NT2/D1 (cell line): ENCODE measurements around the gene ETHE1.
"Not testable (repeated sequence)": the region's sequence is repeated elsewhere in the genome, so short reads cannot be mapped to it uniquely, and the experiment has no call there.

ENCODE experiments used
- DNase-seq: peaks from one replicate; pipeline ENCODE4 v3.0.0-alpha.2; 2011; ENCODE audit warnings: low read depth, low spot score
- H3K27me3 ChIP-seq: 2 replicates; pipeline ENCODE4 v1.6.0; 2011; ENCODE audit warnings: mild to moderate bottlenecking; ENCODE audit not compliant: insufficient read length, insufficient read depth
- H3K36me3 ChIP-seq: 2 replicates; pipeline ENCODE4 v1.6.1; 2011; ENCODE audit warnings: mild to moderate bottlenecking, low read length, mixed read lengths; ENCODE audit not compliant: insufficient read depth, insufficient read length
- H3K4me1 ChIP-seq: 2 replicates; pipeline ENCODE4 v1.5.1; 2011; ENCODE audit not compliant: insufficient read depth, insufficient read length
- H3K4me3 ChIP-seq: 2 replicates; pipeline ENCODE4 v1.5.1; 2011; ENCODE audit warnings: low read depth; ENCODE audit not compliant: insufficient read length
- H3K9ac ChIP-seq: 2 replicates; pipeline ENCODE4 v1.6.0; 2011; ENCODE audit warnings: low read depth; ENCODE audit not compliant: insufficient read length
- H3K9me3 ChIP-seq: 2 replicates; pipeline ENCODE4 v1.5.1; 2011; ENCODE audit warnings: mild to moderate bottlenecking, low read length; ENCODE audit not compliant: insufficient read depth
- SUZ12 ChIP-seq: IDR thresholded peaks from 2 replicates; pipeline ENCODE4 v1.6.1; 2011; ENCODE audit not compliant: insufficient read length, insufficient read depth; ENCODE audit errors: extremely low read depth
- YY1 ChIP-seq: IDR thresholded peaks from 2 replicates; pipeline ENCODE4 v1.6.1; 2011; ENCODE audit not compliant: insufficient read length, insufficient read depth
- ZNF274 ChIP-seq: IDR thresholded peaks from 2 replicates; pipeline ENCODE4 v1.6.1; 2011; ENCODE audit warnings: mild to moderate bottlenecking, low read depth, low read length

ETHE1 gene

DNA sequence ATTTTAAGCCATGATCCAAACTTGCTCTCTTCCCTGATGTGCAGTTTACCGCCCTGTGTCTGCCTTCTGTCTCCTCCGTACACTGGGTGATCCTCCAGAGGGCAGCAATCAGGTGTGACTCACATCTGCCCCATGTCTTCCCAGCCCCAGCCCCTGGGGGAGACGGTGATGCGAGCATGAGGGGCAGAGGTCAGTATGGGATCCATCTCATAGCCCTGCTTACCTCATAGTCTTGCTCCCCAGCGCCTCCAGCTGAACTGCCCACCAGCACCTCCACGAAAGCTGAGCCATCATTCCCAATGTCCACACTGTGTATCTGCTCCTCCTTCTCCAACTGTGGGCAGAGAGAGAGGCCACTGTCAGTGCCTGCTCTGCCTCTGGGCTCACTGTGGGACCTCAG lies 33.7 kb upstream of the ETHE1 start:
- H3K9me3 ChIP-seq: no peaks in the 10 kb centered on the region
- TF ChIP-seq ZNF274 (no peak), SUZ12 (no peak), YY1 (no peak)
- no peak overlapping the region for H3K4me3 ChIP-seq
- H3K4me1 ChIP-seq: peaks cover 4% of the 10 kb centered on the region
- H3K9ac ChIP-seq: no peak overlapping the region
- peaks cover 32% of the 10 kb centered on the region for H3K36me3 ChIP-seq
- no peaks in the 10 kb centered on the region for H3K27me3 ChIP-seq
- no peak for DNase-seq

DNA sequence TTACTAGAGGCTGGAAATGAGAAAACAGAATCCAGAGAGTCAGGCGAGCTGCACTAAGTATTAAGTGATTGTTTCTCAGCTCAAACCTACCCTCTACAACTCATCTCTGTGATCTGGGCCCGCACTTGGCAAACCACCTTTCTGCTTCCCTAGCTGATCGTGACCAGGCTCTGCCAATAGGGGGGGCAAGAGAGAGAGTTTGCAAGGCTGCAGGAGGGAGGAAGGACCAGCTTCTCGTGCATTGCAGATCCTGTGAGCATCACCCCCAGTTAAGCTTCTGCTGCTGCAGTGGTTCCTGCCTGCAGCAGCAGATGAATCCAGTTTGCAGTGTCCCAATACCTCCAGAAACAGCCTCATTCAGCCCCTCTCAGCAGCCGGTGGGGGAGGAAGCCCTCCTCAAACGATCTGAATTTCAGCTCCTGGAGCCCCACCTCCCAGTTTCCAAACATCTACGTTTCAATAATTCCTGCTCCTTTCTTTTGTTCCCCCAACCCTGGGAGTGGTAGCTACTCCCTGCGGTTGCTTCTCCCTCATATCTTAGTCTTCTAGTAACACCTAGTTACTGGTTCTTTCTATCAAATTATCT lies 28.3 kb upstream of the ETHE1 start:
- TF ChIP-seq ZNF274: no peak

DNA sequence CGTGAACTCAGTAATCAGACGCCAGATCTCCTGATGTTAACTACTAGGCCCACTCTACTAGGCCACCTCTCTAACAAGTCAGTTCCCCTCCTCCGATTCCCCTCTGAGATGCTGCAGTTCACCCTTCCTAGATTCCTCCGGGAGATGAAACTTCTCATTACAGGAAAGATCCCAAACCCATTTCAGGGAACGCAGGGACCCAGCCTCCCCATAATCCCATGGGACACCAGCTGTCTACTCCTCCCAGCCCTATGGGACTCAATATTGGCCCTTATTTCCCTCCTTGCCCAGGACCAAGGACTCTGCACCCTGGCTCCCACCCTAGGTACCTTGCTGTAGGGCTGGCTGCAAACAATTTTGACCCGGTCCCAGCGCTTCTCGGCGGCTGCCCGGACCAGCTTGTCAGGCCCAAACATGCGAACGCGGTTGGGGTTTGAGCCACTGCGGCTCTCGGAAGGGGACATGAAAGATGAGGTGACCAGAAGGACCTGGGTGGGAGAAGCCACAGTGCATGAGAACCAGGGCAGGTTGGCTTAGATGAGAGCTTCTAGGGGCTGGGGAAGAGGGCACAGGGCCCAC lies 27.4 kb upstream of the ETHE1 start:
- Histone ChIP-seq H3K9ac (no peak overlapping the region), H3K9me3 (no peaks in the 10 kb centered on the region), H3K4me3 (no peak overlapping the region), H3K36me3 (peaks cover 51% of the 10 kb centered on the region), H3K27me3 (no peaks in the 10 kb centered on the region), H3K4me1 (no peaks in the 10 kb centered on the region)
- DNase-seq: no peak
- no peak for TF ChIP-seq ZNF274
- TF ChIP-seq SUZ12: no peak
- TF ChIP-seq YY1: no peak

More for the DNA sequence above, 28.3 kb upstream of the ETHE1 start:
- H3K4me3 ChIP-seq: no peak overlapping the region
- H3K9ac ChIP-seq: no peak overlapping the region
- no peaks in the 10 kb centered on the region for H3K9me3 ChIP-seq
- H3K27me3 ChIP-seq: no peaks in the 10 kb centered on the region
- peaks cover 51% of the 10 kb centered on the region for H3K36me3 ChIP-seq
- H3K4me1 ChIP-seq: no peaks in the 10 kb centered on the region
- DNase-seq: peak; percentile 70

DNA sequence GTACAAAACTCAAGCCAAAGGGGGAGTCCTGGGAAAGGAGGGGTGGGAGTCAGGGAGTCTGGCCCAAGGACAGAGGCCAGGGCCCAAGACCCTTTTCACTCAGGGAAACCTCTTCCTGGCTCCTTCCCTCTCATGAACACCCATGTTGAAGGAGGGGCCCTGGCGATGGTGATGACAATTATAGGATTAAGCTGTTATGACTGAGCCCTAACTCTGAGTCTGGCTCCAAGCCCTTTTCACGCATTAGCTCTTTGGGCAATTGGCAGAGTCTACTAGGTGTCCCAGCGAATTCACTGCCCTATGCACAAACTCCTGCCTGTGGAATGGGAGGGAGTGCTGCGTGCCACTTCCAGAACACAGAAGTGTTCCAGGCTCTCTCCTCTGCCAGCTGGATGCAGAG lies 26.7 kb upstream of the ETHE1 start:
- no peak overlapping the region for H3K4me3 ChIP-seq
- H3K4me1 ChIP-seq: no peaks in the 10 kb centered on the region
- DNase-seq: no peak
- H3K27me3 ChIP-seq: no peaks in the 10 kb centered on the region
- H3K36me3 ChIP-seq: peaks cover 52% of the 10 kb centered on the region
- TF ChIP-seq SUZ12: no peak
- TF ChIP-seq ZNF274: no peak
- no peak for TF ChIP-seq YY1
- H3K9ac ChIP-seq: no peak overlapping the region
- H3K9me3 ChIP-seq: no peaks in the 10 kb centered on the region

DNA sequence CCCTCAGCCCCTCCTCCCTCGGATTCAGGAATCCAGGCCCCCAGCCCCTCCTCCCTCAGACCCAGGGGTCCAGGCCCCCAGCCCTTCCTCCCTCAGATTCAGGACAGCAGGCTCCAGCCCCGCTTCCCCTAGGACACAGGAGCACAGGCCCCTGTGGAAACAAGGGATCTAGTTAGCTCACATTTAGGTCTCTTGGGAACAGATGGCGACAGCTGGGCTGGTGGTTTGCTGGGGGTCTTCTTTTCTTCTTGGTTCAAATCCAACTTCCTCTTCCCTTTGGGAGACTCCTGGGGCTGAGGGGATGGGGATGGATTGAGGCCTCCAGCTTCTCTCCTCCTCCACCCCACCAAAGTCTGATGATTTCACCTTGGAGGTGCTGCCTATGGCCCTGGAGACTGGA lies 25.6 kb upstream of the ETHE1 start:
- no peaks in the 10 kb centered on the region for H3K4me1 ChIP-seq
- H3K27me3 ChIP-seq: no peaks in the 10 kb centered on the region
- H3K9ac ChIP-seq: no peak overlapping the region
- no peak overlapping the region for H3K4me3 ChIP-seq
- H3K9me3 ChIP-seq: no peaks in the 10 kb centered on the region
- no peak for DNase-seq
- no peak for TF ChIP-seq SUZ12
- no peak for TF ChIP-seq ZNF274
- TF ChIP-seq YY1: no peak
- H3K36me3 ChIP-seq: peaks cover 50% of the 10 kb centered on the region

DNA sequence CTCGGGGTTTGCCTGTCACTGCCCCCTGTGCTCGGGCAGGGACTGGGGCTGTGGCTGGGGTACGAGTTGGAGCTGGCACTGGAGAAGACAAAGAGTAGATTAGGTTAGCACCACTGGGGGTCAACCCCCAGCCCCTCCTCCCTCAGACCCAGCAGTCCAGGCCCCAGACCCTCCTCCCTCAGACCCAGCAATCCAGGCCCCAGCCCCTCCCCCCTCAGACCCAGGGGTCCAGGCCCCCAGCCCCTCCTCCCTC lies 25.1 kb upstream of the ETHE1 start:
- Histone ChIP-seq H3K36me3 (peaks cover 50% of the 10 kb centered on the region), H3K9ac (no peak overlapping the region), H3K4me3 (no peak overlapping the region), H3K4me1 (no peaks in the 10 kb centered on the region), H3K9me3 (no peaks in the 10 kb centered on the region), H3K27me3 (no peaks in the 10 kb centered on the region)
- no peak for DNase-seq
- TF ChIP-seq ZNF274: no peak
- no peak for TF ChIP-seq SUZ12
- no peak for TF ChIP-seq YY1

DNA sequence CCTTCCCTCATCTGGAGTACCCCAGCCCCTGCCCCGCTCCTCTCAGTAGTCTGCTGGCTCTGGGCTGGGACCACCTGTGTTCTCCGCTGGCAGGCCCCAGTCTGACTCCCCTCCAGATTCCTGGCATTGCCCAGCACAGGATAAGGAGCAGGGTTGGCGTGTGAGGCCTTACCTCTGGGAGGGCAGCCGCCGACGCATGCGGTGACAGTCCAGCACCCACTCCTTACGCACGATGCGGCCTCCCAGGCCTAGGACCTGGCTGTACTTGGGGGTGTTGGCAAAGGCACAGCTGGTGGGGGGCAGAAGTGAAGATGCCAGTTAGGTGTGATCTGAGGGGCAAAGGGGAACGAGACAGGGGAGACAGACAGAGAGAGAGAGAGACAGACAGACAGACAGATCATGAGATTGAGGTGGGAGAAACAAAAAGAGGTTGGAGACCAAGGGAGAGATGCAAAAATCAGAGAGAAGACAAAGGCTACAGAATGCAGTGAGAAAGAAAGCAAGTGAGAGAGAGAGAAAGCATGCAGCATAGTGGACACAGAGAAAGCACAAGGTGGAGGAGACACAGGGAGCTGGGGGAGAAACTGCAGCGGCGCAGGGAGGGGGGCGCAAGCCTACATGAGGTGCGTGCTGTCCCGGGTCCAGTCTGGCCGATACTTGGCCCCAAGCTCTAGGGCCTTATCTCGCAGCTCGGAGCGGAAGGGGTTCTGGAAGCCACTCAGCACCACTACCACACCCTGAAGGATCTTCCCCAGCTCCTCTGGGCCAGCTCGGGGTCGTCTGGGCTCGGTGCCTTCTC lies 24.6 kb upstream of the ETHE1 start:
- Histone ChIP-seq H3K9ac (no peak overlapping the region), H3K27me3 (no peaks in the 10 kb centered on the region), H3K36me3 (peaks cover 51% of the 10 kb centered on the region), H3K4me1 (no peaks in the 10 kb centered on the region), H3K4me3 (no peak overlapping the region), H3K9me3 (no peaks in the 10 kb centered on the region)
- TF ChIP-seq SUZ12 (no peak), ZNF274 (no peak), YY1 (no peak)
- DNase-seq: no peak

DNA sequence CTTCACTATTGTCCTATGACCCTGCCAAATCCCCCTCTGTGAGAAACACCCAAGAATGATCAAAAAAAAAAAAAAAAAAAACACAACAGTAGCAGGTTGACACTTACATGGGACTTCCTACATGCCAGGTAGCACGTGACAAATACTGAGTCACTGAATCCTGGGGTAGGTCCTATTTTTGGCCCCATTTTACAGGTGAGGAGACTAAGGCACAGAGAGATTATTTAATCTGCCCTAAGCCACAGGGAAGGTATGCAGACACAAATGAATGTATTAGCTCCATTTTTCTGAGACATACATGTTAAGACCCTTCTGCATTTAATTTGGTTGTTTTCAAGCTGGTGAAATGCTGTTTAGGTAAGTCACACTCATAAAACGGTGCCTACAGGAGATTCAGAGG lies 21.7 kb upstream of the ETHE1 start:
- peaks cover 57% of the 10 kb centered on the region for H3K36me3 ChIP-seq
- H3K4me1 ChIP-seq: no peaks in the 10 kb centered on the region
- TF ChIP-seq YY1: no peak
- TF ChIP-seq SUZ12: no peak
- no peak for TF ChIP-seq ZNF274
- no peak overlapping the region for H3K9ac ChIP-seq
- no peak for DNase-seq
- no peak overlapping the region for H3K4me3 ChIP-seq
- no peaks in the 10 kb centered on the region for H3K27me3 ChIP-seq
- H3K9me3 ChIP-seq: no peaks in the 10 kb centered on the region

DNA sequence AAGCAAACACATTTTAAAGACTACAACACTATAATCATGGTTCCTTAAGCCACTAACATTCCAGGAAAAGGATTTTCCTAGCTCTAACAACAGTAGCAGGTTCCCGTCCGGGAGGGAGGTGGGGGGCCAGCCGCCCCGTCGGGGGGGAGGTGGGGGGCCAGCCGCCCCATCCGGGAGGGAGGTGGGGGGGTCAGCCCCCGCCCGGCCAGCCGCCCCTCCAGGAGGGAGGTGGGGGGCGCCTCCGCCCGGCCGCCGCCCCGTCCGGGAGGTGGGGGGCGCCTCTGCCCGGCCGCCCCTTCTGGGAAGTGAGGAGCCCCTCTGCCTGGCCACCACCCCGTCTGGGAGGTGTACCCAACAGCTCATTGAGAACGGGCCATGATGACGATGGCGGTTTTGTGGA lies 20.9 kb upstream of the ETHE1 start:
- H3K4me1 ChIP-seq, H3K27me3 ChIP-seq, H3K9ac ChIP-seq, DNase-seq, H3K9me3 ChIP-seq, H3K4me3 ChIP-seq: not testable (repeated sequence)
- H3K36me3 ChIP-seq: peaks cover 56% of the 10 kb centered on the region
